ENCODE measurements around the gene LIPC.

Gene LIPC

DNA sequence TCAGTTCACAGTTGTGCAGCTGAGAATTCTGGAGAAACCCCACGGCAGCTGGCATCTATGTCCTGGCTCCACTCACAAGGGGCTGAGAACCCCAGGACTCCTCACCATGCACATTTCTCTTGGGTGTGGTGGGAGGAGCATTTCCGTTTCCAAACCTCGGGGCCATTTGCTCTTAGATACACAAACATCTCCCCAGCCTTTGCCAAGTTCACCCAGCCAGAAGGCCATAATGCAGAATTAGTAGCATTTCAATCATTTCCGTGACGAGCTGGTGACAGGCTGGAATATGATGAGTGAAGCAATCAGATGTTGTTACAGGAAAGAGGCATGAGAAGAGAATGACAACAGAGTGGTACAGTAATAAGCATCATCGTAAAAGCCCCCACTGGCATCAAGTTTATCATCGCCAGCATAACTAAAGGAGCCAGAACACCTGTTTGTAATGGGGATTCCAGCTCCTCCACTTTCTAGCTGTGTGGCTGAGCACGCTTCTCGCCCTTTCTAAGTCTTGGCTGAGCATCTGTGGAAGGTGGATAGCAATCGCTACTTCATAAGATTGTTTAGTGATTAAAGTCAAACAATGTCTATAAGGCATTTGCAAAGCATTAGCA lies 82.0 kb downstream of the LIPC start:
- no peak for TF ChIP-seq CTCF (IDR thresholded peaks at IDR 0.05; ENCODE audit: low read depth, low read length)
- H3K4me3 ChIP-seq (ENCODE audit: low read depth, low read length), result no peak overlapping the region

- no peak for TF ChIP-seq CTCF (IDR thresholded peaks at IDR 0.05; ENCODE audit: low read depth, low read length)
- no peak overlapping the region for H3K4me3 ChIP-seq (ENCODE audit: low read depth, low read length)
Observed at GRCh38 chr15:58515807-58516206, 84.0 kb downstream of the LIPC start.

- H3K4me3 ChIP-seq (ENCODE audit: low read depth, low read length), result no peak overlapping the region
- TF ChIP-seq CTCF (IDR thresholded peaks at IDR 0.05; ENCODE audit: low read depth, low read length), result no peak
Observed at GRCh38 chr15:58517252-58517681, 85.5 kb downstream of the LIPC start.

DNA sequence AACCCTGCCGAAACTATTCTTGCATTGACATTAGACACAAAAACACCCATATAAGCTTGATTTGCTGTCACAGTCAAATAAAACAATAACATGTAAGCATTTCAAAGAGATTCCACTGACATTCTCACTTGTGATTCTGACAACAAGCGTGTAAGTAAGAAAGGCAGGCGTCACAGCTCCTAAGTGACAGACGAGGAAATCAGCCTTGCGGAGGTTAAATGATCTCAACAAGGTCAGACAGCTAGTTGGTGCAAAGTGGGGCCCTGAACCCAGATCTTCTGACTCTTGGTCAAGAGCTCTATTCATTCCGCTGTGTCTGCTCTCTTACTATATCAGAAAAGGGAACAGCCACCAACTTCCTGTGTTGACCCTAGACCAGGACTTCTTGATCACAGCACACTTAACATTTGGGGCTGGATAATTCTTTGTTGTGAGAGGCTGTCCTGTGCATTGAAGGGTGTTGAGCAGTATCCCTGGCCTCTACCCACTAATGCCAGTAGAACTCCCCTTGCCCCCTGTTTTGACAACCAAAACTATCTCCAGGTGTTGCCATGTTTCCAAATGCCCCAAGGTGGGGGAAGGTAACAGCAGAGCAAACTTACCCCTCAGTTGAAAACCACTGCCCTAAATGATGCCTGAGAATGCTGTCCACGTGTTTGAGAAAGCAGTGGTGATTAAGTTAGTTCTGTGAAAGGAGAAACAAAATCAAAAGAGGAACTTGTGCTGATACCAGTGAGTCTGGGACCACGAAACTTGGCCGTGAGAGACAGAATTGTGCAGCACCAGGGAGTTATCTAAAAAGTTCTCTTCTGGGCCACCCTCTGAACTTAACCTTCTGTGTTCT lies 86.1 kb downstream of the LIPC start:
- TF ChIP-seq CTCF (IDR thresholded peaks at IDR 0.05; ENCODE audit: low read depth, low read length), result no peak
- no peak overlapping the region for H3K4me3 ChIP-seq (ENCODE audit: low read depth, low read length)

- no peak overlapping the region for H3K4me3 ChIP-seq (ENCODE audit: low read depth, low read length)
- no peak for TF ChIP-seq CTCF (IDR thresholded peaks at IDR 0.05; ENCODE audit: low read depth, low read length)
Observed at GRCh38 chr15:58518626-58519025, 86.8 kb downstream of the LIPC start.

GRCh38 chr15:58519516-58519915 lies 87.7 kb downstream of the LIPC start:
- TF ChIP-seq CTCF (IDR thresholded peaks at IDR 0.05; ENCODE audit: low read depth, low read length), result no peak
- no peak overlapping the region for H3K4me3 ChIP-seq (ENCODE audit: low read depth, low read length)

DNA sequence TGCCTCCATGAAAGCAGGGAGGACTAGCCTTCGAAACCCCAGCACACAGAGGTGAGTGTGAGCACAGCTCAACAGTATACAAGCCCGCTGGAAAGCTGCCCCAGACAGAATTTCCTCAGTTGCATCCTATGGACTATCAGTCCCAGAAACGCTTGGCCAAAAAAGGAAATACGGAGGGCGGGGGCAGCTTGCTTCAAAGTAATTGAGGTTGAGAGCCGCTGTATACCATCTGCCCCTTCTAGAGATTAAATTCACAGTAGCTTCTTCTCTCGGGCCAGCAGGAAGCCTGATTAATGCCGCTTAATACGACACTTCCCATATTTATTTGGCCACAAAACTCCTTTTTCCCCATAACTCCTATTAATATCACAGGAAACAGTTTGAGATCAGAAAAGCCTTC lies 88.7 kb downstream of the LIPC start:
- TF ChIP-seq CTCF (IDR thresholded peaks at IDR 0.05; ENCODE audit: low read depth, low read length), result no peak
- no peak overlapping the region for H3K4me3 ChIP-seq (ENCODE audit: low read depth, low read length)
